ENCODE measurements around the gene NUAK1.

- no peak for TF ChIP-seq EZH2 (IDR thresholded peaks at IDR 0.05; ENCODE audit: borderline replicate concordance, low read depth, low read length, poor library complexity, severe bottlenecking)
- no peak for TF ChIP-seq CTCF (conservative IDR thresholded peaks at IDR 0.05; ENCODE audit: low read depth, low read length)
Observed at GRCh38 chr12:106173442-106173841, 34.7 kb upstream of the NUAK1 start.
